HG03432 (cell line): ENCODE results near the gene IQGAP1.
A peak's percentile ranks its signal among the peaks of the same experiment; 100 is the strongest.
"Not testable (repeated sequence)": the region's sequence is repeated elsewhere in the genome, so short reads cannot be mapped to it uniquely, and the experiment has no call there.

ENCODE experiments used
- ATAC-seq: cut with Tn5 transposase; IDR thresholded peaks from one replicate; pipeline ENCODE4 v1.9.1; 2021; ENCODE audit warnings: mild to moderate bottlenecking, moderate library complexity; ENCODE audit not compliant: unreplicated experiment

IQGAP1 gene

DNA sequence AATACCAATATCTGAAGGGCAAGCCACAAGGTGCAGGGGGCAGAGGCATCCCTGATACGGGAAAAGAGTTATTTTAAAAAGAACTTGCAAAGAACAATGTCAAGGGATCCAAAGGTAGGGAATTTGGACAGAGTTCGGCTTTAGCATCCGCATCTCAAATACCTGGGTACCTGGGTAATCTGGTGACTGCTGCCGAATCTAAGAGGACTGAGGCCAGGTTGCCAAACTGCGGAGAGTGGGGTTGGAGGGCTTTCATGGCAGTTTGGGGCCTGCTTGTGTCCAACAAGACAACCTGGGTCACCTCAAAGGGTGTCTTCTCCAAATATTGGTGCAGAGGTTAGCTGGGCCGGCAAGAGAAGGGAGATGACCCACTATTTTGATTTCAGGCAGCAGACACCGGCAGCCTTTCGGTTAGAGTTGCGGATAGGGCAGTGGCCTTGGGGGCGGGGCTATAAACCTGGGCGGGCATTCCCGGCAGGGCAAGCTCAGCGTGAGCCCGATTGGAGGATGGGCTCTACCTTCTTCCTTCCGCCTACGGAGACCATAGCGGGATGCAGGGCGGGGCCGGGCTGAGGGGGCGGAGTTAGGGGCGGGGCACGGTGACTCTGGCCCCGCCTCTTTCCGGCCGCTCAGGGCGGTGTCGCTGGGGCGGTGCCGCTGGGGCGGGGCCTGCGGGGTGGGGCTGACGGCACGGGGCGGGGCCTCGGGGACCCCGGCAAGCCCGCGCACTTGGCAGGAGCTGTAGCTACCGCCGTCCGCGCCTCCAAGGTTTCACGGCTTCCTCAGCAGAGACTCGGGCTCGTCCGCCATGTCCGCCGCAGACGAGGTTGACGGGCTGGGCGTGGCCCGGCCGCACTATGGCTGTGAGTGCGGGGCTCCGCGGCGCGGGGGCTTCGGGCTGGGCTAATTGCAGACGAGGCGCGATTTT, at the start of gene IQGAP1:
Gene IQGAP1, plus strand, starts transcription at position 709 of the 928 bp plus-strand sequence. Its CDS starts 100 bp downstream, at position 809.
- peak; percentile 93 for ATAC-seq

DNA sequence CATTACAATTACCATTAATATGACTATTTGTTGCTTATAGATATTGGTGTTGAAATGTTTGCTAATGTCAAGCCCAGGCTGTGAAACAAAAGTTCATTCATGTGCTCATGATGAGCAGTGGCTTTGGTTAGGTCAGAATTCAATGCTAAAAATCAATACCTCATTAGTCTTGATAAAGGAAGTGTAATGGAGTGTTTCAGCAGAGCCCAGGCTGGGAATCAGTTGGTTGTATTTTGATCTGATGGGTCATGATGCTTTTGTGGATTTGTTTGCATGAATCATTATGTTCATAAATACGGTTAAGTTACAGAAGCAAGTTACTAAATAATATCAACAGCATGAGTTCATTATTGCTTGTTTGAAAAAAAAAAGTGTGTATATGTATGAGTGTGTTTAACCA, 49.5 kb upstream of the IQGAP1 start:
- no peak for ATAC-seq

DNA sequence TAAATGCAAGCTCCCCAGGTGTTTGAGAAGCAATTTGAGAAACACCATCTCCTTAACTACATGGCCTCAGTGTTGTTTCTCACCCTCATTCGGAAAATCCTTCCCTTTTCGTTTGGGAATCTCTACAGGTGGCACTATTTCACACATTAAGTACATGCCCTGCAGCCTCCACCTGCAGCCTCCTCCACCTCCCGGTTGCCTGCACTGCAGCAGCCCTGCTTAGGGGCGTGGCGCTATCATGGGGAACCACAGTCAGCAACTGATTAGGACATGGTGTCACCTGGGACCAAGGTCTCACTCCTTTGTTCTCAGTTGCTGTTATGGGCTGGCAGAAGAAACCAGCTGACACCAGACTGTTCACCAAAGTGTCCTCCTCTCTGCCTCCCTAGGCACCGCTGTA, 47.7 kb upstream of the IQGAP1 start:
- ATAC-seq: no peak

DNA sequence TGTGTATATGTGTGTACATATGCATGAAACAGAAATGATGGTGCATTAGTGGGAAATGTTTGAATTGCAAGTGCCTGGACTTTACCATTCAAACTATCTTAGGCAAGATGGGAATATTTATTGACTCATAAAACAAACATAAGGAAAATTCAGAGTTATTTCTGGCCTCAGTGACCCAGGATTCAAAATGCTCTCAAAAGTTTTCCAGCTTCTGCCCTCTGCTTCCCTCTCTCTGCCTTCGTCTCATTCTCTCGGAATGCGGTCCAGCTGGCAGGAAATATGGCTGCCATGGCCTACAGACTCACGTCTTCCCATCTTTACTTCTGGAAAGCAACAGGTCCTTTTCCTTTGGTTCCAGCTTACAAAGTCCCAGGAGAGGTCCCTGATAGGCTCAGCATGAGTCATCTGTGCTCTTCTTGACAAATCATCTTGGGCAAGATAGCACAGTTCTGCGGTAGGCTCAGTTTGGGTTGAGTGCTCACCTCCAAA, 44.7 kb upstream of the IQGAP1 start:
- ATAC-seq: no peak

GRCh38 chr15:90344662-90345061, 43.4 kb upstream of the IQGAP1 start:
- ATAC-seq: no peak

DNA sequence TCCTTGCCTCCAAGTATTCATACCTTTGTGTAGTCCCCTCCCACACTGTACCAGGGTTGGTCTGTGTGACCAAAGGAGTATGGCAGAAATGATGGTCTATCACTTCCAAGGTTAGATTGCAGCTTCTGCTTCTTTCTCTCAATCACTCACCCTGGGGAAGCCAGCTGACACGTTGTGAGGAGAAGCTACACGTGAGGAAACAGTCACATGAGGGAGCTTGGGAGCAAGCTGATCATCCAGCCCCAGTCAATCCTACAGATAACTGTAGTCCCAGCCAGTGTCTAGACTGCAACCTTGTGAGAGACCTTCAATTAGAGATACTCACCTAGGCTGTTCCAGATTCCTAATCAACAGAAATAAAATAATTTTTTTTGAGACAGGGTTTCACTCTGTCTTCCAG, 42.2 kb upstream of the IQGAP1 start:
- no peak for ATAC-seq

- ATAC-seq: not testable (repeated sequence)
These were observed 40.5 kb upstream of the IQGAP1 start for GRCh38 chr15:90347431-90348065.

DNA sequence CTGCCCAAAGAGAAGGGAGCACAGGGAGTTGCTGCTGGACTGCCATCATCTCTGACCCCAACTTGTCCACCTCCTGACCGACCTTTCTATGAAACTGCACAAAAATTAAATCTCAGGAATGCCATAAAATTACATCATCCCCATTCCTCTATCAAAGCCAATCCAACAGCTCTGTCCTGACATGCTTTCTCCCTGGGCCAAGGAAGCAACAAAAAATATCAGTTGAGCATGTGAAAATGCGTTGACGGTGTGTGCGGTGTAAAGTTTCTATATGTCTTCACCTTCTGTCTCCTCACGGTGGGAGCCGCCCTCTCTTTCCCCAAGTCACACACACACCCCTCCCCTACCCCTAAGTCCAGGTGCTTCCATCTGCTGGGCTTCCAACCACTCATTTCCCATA, 39.6 kb upstream of the IQGAP1 start:
- no peak for ATAC-seq

DNA sequence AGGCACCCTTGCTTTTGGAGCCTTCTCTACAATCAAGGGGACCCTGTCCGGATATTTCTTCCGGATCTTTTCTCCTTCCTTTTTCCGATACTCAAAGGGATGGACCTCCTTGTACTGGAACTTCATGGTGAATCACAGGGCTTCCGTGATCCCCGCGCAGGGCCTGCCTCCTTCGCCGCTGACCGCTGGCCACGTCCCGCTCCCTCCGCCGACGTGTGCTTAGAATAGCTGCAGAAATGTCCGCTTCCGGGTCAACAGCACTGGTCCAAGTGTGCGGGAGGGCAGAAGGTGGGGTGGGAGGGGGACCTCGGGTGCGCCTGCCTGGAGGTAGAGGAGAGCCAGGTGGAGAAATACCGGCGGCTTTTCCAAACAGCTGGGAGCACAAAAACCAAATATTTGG, 39.0 kb upstream of the IQGAP1 start:
- no peak for ATAC-seq

- no peak for ATAC-seq
These were observed 38.2 kb upstream of the IQGAP1 start for GRCh38 chr15:90349821-90350220.

DNA sequence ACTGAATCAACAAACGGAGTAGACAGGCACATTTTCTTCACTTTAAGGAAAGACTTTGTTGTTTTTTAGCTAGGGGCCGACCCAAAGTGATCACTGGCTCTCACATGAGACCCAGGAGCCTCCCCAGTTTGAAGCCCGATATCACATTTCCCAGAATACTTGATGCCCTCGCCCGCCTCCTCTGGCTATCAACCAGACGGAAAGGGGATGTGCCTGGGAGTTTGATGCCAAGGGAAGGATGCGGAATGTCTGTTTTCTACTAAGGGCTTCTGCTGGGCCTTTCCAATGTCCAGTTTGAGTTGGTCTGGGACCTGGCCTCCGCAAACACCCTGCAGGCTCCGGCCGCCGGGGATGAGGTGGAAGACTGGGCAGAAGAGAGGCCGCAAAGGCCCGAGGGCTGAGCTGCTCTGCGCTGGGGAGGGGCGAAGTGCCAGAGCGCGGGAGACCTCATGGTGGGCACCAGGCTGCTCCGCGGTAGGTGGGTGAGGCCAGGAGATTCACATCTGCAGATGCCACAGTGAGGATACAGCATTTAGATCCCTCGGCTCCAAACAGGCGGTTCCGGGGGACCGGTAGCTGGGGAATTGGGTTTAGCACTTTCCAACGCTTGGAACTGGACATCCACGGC, 36.4 kb upstream of the IQGAP1 start:
- peak; percentile 18 for ATAC-seq

DNA sequence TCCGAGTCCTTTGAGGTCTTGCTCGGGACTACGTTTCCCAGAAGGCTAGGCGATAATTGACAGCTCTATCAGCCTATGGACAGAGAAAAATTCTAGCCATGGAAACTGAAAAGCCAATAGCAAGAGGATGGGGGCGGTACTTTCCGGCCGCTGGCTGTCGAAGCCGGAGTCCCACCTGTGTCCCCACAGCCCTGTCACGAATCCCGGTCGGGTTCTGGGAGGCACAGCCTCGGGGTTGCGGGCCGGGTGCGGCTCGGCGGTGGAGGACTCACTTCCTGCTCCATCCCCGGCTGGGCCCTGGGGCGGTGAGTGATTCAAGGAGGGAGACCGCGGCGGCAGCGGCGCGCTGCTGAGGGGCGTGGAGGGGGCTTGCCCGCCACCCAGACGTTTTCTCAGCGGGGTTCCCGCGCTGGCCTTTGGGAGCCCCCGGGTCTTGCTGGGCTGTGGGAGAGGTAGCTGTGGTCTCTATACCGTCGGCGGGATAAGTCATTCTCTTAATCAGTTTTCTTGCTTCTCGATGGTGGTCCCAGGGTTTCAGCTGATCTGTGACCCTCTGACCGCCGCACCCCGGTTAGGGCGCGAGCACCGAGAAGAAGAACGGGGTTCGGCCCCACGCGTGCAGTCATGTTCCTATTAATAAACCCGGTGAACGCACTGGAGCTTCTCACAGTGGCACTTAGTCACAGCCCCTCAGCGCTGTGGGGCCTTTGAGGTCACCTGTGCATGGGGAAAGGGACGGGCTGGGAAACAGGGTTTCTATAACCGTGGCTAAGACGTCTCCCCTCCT, 35.7 kb upstream of the IQGAP1 start, which contains the start of gene ZNF774:
Gene ZNF774, plus strand, starts transcription at position 178 of the 787 bp plus-strand sequence. CDS start 2,377 bp downstream, outside the sequence.
- ATAC-seq: peak; percentile 99

DNA sequence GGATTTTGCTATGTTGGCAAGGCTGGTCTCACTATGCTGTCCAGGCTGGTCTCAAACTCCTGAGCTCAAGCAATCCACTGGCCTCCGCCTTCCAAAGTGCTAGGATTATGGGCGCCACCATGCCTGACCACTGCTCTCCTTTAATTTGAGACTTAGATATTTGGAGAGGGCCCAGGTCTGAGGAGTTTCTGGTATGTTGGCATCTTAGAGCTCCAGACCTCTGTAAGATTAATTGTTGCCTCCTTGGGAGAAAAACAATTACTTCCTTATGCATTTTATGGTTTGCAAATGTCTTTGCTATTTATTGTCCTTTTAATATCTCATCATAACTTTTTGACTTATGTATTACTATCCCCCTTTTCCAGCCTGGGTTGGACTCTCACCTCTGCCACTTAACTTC, 33.1 kb upstream of the IQGAP1 start:
- no peak for ATAC-seq

DNA sequence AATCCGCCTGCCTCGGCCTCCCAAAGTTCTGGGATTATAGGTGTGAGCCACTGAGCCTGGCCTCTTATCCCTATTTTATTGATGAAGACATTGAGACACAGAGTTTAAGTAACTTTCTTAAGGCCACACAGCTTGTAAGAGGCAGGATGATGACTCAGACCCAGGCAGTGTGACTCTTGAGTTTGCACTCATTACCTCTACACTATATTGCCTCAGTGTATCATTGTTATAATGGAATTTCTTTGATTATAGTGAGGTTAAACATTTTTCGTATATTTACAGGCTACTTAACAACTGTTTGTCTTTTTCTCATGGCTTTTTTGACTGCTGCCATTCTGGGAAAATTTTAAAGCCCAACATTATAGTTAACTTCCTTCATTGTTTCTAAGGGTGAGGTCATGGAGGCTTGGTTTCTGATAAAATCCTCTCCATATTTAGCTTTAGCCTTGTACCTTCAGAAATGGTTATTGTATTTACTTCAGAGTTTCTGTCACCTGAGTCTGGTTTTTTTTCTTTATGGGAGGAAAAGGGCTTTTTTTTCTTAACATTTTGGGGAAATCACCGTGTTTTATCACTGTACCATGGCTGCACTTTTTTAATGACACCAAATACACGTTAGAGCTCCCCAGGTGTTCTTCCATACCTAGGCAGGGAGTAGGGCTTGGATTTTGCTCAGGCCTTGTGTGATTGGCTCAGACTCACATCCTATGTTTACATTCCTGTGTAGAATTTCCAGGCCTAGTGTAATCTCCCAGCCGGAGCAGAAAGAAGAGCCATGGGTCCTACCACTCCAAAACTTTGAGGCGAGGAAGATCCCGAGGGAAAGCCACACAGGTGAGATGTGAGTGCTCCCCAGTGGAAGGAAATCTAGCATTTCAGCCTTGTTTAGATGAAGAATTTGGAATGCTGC, 29.7 kb upstream of the IQGAP1 start:
- ATAC-seq: no peak

DNA sequence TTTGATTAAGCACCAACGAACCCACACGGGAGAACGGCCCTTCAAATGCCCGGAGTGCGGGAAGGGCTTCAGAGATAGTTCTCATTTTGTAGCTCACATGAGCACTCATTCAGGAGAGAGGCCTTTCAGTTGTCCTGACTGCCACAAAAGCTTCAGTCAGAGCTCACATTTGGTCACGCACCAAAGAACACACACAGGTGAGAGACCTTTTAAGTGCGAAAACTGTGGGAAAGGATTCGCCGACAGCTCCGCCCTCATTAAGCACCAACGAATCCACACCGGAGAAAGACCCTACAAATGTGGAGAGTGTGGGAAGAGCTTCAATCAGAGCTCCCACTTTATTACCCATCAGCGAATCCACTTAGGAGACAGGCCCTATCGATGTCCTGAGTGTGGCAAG, 27.3 kb upstream of the IQGAP1 start:
- no peak for ATAC-seq

DNA sequence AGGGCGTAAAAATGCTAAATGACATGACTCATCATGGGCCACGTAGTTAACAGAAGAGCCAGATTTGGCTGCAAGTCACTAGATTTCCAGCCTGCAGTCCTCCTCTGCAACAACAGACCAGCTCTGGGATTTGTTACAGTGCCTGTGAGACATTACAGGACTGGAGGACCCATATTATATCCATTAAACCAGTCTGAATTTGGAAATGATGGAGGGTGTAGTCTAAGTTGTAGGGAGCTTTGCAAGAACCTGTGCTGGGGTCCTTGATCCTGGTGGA, 25.2 kb upstream of the IQGAP1 start:
- no peak for ATAC-seq

DNA sequence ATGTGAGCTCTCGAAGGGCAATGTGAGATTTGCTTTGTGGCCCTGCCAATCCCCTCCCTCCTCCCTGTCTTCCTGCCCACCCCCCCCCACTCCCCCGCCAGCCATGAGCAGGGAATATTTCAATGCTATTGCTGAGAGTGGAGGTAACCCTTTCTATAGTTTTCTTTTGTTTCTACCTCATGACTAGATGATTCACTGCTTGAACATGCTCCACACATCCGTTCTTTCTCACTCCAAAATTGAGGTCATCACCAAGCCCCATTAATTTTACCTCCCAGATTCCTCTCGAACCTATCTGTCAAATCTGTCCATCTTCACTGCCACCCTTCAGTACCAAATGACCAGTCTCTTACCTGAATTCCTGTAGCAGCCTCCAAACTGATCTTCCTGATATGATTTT, 23.8 kb upstream of the IQGAP1 start:
- ATAC-seq: no peak

- no peak for ATAC-seq
These were observed 22.5 kb upstream of the IQGAP1 start for GRCh38 chr15:90365414-90366055.

DNA sequence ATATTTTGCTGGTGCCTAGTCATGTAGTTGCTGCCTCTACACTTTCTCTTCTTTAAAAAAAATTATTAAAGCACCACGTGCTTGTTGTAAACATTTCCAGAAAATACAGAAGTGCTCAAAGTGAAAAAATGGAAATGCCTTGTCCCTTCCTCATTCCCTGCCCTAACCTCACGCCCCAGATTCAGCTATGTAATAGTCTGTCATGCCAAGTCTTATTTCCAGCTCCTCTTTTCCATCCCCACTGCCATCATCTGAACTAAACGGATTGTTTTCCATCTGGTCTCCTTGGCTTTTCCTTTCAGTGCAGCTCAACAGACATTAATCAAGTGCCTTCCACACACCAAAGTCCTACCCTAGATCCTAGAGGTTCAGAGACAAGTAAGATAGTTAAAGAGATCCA, 20.5 kb upstream of the IQGAP1 start:
- no peak for ATAC-seq
